MM.1S (cell line): ENCODE data around the gene PTGES.

ENCODE experiments used
- CTCF ChIP-seq: fragments of 300-600 bp; sonication (generic); IDR thresholded peaks from 2 replicates; pipeline ENCODE4 v1.5.1; 2016; ENCODE audit warnings: antibody characterized with exemption, low read length, mixed read lengths
- EZH2 ChIP-seq: fragments of 300-600 bp; sonication (generic); optimal IDR thresholded peaks from 2 replicates; pipeline ENCODE3; 2017; ENCODE audit warnings: low read depth, mild to moderate bottlenecking, antibody characterized with exemption, low read length, mixed read lengths
- EZH2phosphoT487 ChIP-seq: fragments of 300-600 bp; sonication (generic); IDR thresholded peaks from 2 replicates; pipeline ENCODE4 v1.6.1; 2018; ENCODE audit warnings: antibody characterized with exemption, low read length

DNA sequence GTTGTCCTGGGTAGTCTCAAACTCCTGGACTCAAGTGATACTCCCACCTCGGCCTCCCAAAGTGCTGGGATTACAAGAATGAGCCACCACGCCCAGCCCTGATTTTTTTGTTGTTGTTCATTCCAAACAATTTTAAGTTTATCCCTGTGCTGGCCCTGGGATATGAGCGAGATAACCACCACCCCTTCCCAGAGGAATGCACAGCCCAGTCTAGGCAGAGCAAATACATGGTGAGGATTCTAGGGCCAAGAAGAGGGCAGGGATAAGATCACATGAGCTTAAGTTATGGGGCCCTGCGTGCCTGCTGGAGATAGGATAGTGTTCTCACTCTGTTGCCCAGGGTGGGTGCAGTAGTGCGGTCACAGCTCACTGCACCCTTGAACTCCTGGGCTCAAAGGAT, 29.1 kb upstream of the PTGES start:
- TF ChIP-seq EZH2 (no peak), CTCF (no peak), EZH2phosphoT487 (no peak)
